Tibial nerve (tissue), 3 donors: Measurements from ENCODE around the gene ARL2BP.

ENCODE experiments used
- CTCF ChIP-seq, 5 experiments: fragments of 200-600 bp in 3 of 5; fragments of 450-650 bp in 2 of 5; sonication (generic) in 3 of 5; IDR thresholded peaks; one replicate each; pipeline ENCODE4 v1.5.1; 2016 to 2019; ENCODE audit warnings: antibody characterized with exemption in 5 of 5, mild to moderate bottlenecking in 3 of 5, moderate library complexity in 2 of 5
- POLR2A ChIP-seq, 2 donors: fragments of 450-650 bp; IDR thresholded peaks; one replicate each; pipeline ENCODE4 v1.6.1; 2017; ENCODE audit warnings: antibody characterized with exemption in 2 of 2, mild to moderate bottlenecking in 2 of 2, moderate library complexity in 2 of 2

- TF ChIP-seq CTCF (IDR thresholded peaks at IDR 0.05): no peak
- no peak for TF ChIP-seq POLR2A (IDR thresholded peaks at IDR 0.05)
Observed at GRCh38 chr16:57256601-57257395, 11.7 kb downstream of the ARL2BP start.
